RWPE2 (cell line): ENCODE results near the gene AGBL4.

Experiments used
- ATAC-seq: fragments of 200-7000 bp; cut with Tn5 transposase; 3 replicates; pipeline ENCODE4 v1.9.1; 2021; ENCODE audit warnings: low read depth
- DNase-seq: peaks from one replicate; pipeline ENCODE4 v3.0.0-alpha.2; 2020; ENCODE audit warnings: low spot score
- H3K27ac ChIP-seq: fragments of 450-650 bp; 2 replicates; pipeline ENCODE4 v1.5.1; 2017; ENCODE audit warnings: mild to moderate bottlenecking; ENCODE audit not compliant: poor library complexity, severe bottlenecking
- H3K27me3 ChIP-seq: fragments of 250-450 bp; sonication (Bioruptor Pico); 2 replicates; pipeline ENCODE4 v1.5.1; 2021; ENCODE audit warnings: mild to moderate bottlenecking, moderate library complexity; ENCODE audit not compliant: insufficient read depth, poor library complexity, severe bottlenecking
- H3K36me3 ChIP-seq: fragments of 250-450 bp; sonication (Bioruptor Pico); 2 replicates; pipeline ENCODE4 v1.5.1; 2020; ENCODE audit warnings: low read depth, mild to moderate bottlenecking, moderate library complexity
- H3K4me1 ChIP-seq: fragments of 250-450 bp; sonication (Bioruptor Pico); 2 replicates; pipeline ENCODE4 v1.5.1; 2021; ENCODE audit warnings: mild to moderate bottlenecking, moderate library complexity; ENCODE audit not compliant: insufficient read depth, poor library complexity, severe bottlenecking
- H3K4me3 ChIP-seq: fragments of 250-450 bp; sonication (Bioruptor Pico); 2 replicates; pipeline ENCODE4 v1.5.1; 2021; ENCODE audit warnings: mild to moderate bottlenecking, moderate library complexity; ENCODE audit not compliant: severe bottlenecking
- H3K9me3 ChIP-seq: fragments of 250-450 bp; sonication (Bioruptor Pico); 2 replicates; pipeline ENCODE4 v1.5.1; 2021; ENCODE audit warnings: mild to moderate bottlenecking, moderate library complexity; ENCODE audit not compliant: severe bottlenecking
- TF ChIP-seq, protein P1 (sequence below): fragments of 450-650 bp; IDR thresholded peaks from one replicate; pipeline ENCODE4 v1.5.1; 2017; ENCODE audit warnings: mild to moderate bottlenecking, moderate library complexity; ENCODE audit not compliant: poor library complexity, severe bottlenecking

Gene AGBL4

GRCh38 chr1:48939828-48940227 is 1083.9 kb downstream of the AGBL4 start:
- DNase-seq (no peak), ATAC-seq (no peak)
- H3K4me3 ChIP-seq = no peak overlapping the region
- H3K9me3 ChIP-seq = no peaks in the 10 kb centered on the region
- H3K4me1 ChIP-seq = no peaks in the 10 kb centered on the region
- H3K27ac ChIP-seq = no peak overlapping the region
- H3K27me3 ChIP-seq = no peaks in the 10 kb centered on the region
- TF ChIP-seq, protein P1, sequence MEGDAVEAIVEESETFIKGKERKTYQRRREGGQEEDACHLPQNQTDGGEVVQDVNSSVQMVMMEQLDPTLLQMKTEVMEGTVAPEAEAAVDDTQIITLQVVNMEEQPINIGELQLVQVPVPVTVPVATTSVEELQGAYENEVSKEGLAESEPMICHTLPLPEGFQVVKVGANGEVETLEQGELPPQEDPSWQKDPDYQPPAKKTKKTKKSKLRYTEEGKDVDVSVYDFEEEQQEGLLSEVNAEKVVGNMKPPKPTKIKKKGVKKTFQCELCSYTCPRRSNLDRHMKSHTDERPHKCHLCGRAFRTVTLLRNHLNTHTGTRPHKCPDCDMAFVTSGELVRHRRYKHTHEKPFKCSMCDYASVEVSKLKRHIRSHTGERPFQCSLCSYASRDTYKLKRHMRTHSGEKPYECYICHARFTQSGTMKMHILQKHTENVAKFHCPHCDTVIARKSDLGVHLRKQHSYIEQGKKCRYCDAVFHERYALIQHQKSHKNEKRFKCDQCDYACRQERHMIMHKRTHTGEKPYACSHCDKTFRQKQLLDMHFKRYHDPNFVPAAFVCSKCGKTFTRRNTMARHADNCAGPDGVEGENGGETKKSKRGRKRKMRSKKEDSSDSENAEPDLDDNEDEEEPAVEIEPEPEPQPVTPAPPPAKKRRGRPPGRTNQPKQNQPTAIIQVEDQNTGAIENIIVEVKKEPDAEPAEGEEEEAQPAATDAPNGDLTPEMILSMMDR = no peak
- H3K36me3 ChIP-seq = no peaks in the 10 kb centered on the region

GRCh38 chr1:48939042-48939441 is 1084.7 kb downstream of the AGBL4 start:
- H3K4me3 ChIP-seq = no peak overlapping the region
- H3K27ac ChIP-seq = no peak overlapping the region
- H3K27me3 ChIP-seq = no peaks in the 10 kb centered on the region
- no peaks in the 10 kb centered on the region for H3K4me1 ChIP-seq
- no peaks in the 10 kb centered on the region for H3K9me3 ChIP-seq
- DNase-seq = no peak
- no peak for ATAC-seq
- TF ChIP-seq, protein P1 = no peak
- no peaks in the 10 kb centered on the region for H3K36me3 ChIP-seq

DNA sequence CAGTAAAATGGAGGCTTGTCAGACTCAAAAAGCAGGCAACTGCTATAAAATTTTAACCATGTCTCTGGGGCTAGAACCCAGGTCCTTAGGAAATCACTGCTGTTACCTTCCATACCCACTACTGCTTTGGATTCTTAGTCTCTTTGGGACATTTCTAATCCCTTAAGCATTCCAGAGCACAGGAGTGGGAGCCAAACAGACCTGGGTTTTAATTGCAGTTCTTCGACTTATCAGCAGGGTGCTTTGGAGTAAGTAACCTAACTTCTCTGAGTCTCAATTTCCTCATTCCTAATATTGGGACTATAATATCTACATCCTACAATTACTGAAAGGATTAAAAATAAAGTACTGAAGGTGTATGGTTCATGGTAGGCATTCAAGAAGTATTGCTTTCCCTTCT is 1086.0 kb downstream of the AGBL4 start:
- no peak for ATAC-seq
- TF ChIP-seq, protein P1 = no peak
- H3K9me3 ChIP-seq = no peaks in the 10 kb centered on the region

GRCh38 chr1:48936436-48936835 is 1087.3 kb downstream of the AGBL4 start:
- Histone ChIP-seq H3K36me3 (no peaks in the 10 kb centered on the region), H3K4me1 (no peaks in the 10 kb centered on the region), H3K9me3 (no peaks in the 10 kb centered on the region), H3K27ac (no peak overlapping the region), H3K4me3 (no peak overlapping the region), H3K27me3 (no peaks in the 10 kb centered on the region)
- ATAC-seq (no peak), DNase-seq (no peak)
- TF ChIP-seq, protein P1 = no peak

More for the DNA sequence above, 1086.0 kb downstream of the AGBL4 start:
- H3K27ac ChIP-seq = no peak overlapping the region
- H3K27me3 ChIP-seq = no peaks in the 10 kb centered on the region
- H3K4me1 ChIP-seq = no peaks in the 10 kb centered on the region
- no peaks in the 10 kb centered on the region for H3K36me3 ChIP-seq
- H3K4me3 ChIP-seq = no peak overlapping the region
- no peak for DNase-seq

DNA sequence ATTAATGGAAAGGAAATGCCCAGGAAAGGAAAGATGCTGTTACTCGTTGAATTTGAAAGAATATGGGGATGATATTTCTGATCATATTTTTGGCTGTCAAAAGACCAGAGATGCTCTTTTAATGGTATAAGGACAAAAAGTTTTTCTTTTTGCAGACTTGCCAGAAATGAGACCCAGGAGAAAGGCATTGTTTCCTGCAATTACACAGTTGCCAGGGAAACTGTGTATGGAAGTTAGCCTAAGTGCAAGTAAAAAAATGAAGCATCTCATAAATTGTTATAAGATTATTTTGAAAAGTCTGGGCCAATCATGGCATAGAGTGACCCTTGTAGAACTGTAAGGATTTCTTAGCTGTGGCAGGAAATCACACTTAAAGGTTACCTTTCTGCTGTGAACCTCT is 1091.4 kb downstream of the AGBL4 start:
- no peak overlapping the region for H3K27ac ChIP-seq
- H3K36me3 ChIP-seq = no peaks in the 10 kb centered on the region
- H3K9me3 ChIP-seq = no peaks in the 10 kb centered on the region
- no peak overlapping the region for H3K4me3 ChIP-seq
- no peaks in the 10 kb centered on the region for H3K4me1 ChIP-seq
- no peak for DNase-seq
- ATAC-seq = no peak
- H3K27me3 ChIP-seq = no peaks in the 10 kb centered on the region
- TF ChIP-seq, protein P1 = no peak
